Breast epithelium (tissue), 3 donors: ENCODE measurements around the gene GABRR2.

ENCODE experiments used
- CTCF ChIP-seq, 3 donors: fragments of 450-650 bp; IDR thresholded peaks; one replicate each; pipeline ENCODE4 v1.5.1; 2016 to 2017; ENCODE audit warnings: antibody characterized with exemption in 3 of 3, mild to moderate bottlenecking in 3 of 3, moderate library complexity in 3 of 3
- POLR2A ChIP-seq: fragments of 450-650 bp; IDR thresholded peaks from one replicate; pipeline ENCODE4 v1.6.1; 2016; ENCODE audit warnings: antibody characterized with exemption, mild to moderate bottlenecking, moderate library complexity
- POLR2AphosphoS5 ChIP-seq, 3 donors: sonication (generic); formaldehyde crosslinking; IDR thresholded peaks; one replicate each; pipeline ENCODE4 v1.6.1; 2017; ENCODE audit warnings: antibody characterized with exemption in 3 of 3

GRCh38 chr6:89315249-89315885 lies at the start of gene GABRR2:
- no peak for TF ChIP-seq CTCF (IDR thresholded peaks at IDR 0.05)
- TF ChIP-seq POLR2A: no peak
- no peak for TF ChIP-seq POLR2AphosphoS5 (IDR thresholded peaks at IDR 0.05)
